ENCODE measurements around the gene TSPEAR. TPM values are rescaled to one million over a fixed set of nuclear protein-coding genes. Genes with fewer than 3 reads are reported as not detected.
A peak's percentile ranks its signal among the peaks of the same experiment; 100 is the strongest.
"Not testable (repeated sequence)": the region's sequence is repeated elsewhere in the genome, so short reads cannot be mapped to it uniquely, and the experiment has no call there.

The TSPEAR gene
- total RNA-seq, 4 donors from 2014 or later, result under 0.01 to 0.23 TPM; not detected in 2

DNA sequence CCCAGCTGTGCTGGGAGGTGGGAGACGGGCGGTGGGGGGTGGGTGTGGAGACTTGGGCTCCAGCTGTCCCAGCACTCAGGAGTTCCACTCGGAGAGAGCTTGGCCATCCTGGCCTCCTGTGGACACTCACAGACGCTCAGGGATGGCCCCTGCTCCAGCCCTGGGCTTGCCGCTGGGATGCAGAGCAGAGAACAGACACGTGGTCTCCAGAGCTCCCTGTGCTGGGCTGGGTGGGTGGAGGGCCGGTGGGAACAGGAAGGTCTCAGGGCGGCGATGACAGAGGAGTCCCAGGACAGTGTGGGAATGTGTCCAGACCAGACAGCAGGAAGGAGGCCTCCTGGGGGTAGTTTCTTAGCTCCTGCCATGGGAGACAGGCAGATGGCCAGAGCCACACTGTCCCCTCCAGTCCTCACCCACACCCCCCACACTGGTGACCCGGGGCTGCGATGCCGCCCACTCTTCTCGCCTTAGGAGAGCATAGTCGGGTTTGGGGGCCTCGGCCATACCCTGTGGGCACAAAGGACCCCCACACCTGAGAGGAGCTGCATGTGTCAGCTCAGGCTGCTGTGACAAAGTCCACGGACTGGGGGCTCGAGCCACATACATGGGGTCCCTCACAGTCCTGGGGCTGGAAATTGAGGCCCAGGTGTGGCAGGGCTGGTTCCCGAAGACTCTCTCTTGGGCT, 82.5 kb downstream of the TSPEAR start:
- Histone ChIP-seq H3K27ac (replicated peaks in 1 of 4) (no peak overlapping the region), H3K9me3 (peaks cover 0 to 40% (median 36%) of the 10 kb centered on the region in 4 donors), H3K4me1 (peaks cover 0 to 5% (median 0%) of the 10 kb centered on the region in 4 donors), H3K27me3 (peaks cover 0 to 37% (median 0%) of the 10 kb centered on the region in 4 donors), H3K4me3 (no peak overlapping the region), H3K36me3 (no peaks in the 10 kb centered on the region)
- no peak for DNase-seq (ENCODE audit: extremely low spot score)
- intact Hi-C loops (cut with DNase I), result no loop called here
- TF ChIP-seq POLR2AphosphoS5 (IDR thresholded peaks at IDR 0.05) (no peak), POLR2A (IDR thresholded peaks at IDR 0.05; ENCODE audit: low read depth) (no peak), EP300 (IDR thresholded peaks at IDR 0.05) (no peak)
- TF ChIP-seq, protein P1, sequence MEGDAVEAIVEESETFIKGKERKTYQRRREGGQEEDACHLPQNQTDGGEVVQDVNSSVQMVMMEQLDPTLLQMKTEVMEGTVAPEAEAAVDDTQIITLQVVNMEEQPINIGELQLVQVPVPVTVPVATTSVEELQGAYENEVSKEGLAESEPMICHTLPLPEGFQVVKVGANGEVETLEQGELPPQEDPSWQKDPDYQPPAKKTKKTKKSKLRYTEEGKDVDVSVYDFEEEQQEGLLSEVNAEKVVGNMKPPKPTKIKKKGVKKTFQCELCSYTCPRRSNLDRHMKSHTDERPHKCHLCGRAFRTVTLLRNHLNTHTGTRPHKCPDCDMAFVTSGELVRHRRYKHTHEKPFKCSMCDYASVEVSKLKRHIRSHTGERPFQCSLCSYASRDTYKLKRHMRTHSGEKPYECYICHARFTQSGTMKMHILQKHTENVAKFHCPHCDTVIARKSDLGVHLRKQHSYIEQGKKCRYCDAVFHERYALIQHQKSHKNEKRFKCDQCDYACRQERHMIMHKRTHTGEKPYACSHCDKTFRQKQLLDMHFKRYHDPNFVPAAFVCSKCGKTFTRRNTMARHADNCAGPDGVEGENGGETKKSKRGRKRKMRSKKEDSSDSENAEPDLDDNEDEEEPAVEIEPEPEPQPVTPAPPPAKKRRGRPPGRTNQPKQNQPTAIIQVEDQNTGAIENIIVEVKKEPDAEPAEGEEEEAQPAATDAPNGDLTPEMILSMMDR (IDR thresholded peaks at IDR 0.05), result no peak
- 66% methylated on average over 15 of the region's 18 CpGs for WGBS

DNA sequence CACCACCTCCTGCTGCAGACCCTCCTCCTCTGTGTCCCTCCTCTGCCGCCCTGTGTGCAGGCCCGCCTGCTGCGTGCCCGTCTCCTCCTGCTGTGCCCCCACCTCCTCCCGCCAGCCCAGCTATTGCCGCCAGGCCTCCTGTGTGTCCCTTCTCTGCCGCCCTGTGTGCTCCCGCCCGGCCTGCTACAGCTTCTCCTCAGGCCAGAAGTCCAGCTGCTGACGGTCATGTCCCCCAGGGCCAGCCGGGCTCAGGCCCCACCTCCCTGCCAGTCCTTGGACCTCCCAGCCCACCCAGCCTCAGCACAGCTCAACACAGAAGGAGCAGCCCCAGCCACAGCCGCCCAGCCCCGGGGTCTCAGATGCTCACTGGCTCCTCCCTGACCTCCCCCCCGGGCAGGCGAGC, 83.5 kb downstream of the TSPEAR start:
- H3K4me1 ChIP-seq; H3K27ac ChIP-seq (replicated peaks in 1 of 4); DNase-seq (ENCODE audit: extremely low spot score); H3K36me3 ChIP-seq; intact Hi-C loops (cut with DNase I); H3K4me3 ChIP-seq: not testable (repeated sequence)
- 56% methylated on average over 10 of the region's 15 CpGs for WGBS
- Histone ChIP-seq H3K27me3 (peaks cover 0 to 37% (median 0%) of the 10 kb centered on the region in 4 donors), H3K9me3 (peaks cover 0 to 44% (median 42%) of the 10 kb centered on the region in 4 donors)

DNA sequence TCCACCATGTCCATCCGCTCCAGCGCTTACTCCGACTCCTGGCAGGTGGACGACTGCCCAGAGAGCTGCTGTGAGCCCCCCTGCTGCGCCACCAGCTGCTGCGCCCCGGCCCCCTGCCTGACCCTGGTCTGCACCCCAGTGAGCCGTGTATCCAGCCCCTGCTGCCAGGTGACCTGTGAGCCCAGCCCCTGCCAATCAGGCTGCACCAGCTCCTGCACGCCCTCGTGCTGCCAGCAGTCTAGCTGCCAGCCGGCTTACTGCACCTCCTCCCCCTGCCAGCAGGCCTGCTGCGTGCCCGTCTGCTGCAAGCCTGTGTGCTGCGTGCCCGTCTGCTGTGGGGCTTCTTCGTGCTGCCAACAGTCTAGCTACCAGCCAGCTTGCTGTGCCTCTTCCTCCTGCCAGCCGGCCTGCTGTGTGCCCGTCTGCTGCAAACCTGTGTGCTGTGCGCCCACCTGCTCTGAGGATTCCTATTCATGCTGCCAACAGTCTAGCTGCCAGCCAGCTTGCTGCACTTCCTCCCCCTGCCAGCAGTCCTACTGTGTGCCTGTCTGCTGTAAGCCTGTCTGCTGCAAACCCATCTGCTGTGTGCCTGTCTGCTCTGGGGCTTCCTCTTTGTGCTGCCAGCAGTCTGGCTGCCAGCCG, 84.1 kb downstream of the TSPEAR start:
- H3K27ac ChIP-seq (replicated peaks in 1 of 4); H3K4me3 ChIP-seq; intact Hi-C loops (cut with DNase I); H3K4me1 ChIP-seq; DNase-seq (ENCODE audit: extremely low spot score); H3K36me3 ChIP-seq: not testable (repeated sequence)
- 78% methylated on average over 15 of the region's 20 CpGs for WGBS
- Histone ChIP-seq H3K9me3 (peaks cover 0 to 40% (median 38%) of the 10 kb centered on the region in 4 donors), H3K27me3 (peaks cover 0 to 37% (median 0%) of the 10 kb centered on the region in 4 donors)

DNA sequence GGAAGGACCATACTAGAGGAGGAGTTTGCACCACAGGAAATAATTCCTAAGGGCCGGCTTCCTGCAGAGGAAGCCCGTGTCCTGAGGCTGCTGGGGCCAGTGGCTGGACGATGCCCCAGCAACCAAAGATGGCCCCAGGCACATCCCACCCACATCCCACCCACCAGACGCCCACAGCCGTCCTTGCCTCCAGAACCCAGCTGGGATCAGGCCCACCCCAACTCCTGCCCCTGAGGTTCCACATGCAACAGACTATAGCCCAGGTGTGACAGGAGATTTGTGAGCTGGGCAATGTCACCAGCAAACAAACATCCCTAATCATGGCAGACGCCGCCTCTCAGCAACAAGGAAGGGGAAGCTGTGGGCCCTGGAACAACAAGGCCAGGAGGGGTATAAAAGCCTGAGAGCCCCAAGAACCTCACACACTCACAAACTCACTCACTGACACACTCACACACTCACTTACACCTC, 84.7 kb downstream of the TSPEAR start, which contains the start of gene KRTAP10-9:
Gene KRTAP10-9 (plus strand): TSS at position 421 of the 471 bp plus-strand sequence. CDS start 79 bp downstream, outside the sequence.
- H3K27ac ChIP-seq (replicated peaks in 1 of 4), result no peak within 1 kb of the TSS
- intact Hi-C loops (cut with DNase I), result no loop called here
- H3K27me3 ChIP-seq, result peaks cover 0 to 37% (median 0%) of the 10 kb centered on the region in 4 donors
- TF ChIP-seq POLR2AphosphoS5 (IDR thresholded peaks at IDR 0.05) (no peak), EP300 (IDR thresholded peaks at IDR 0.05) (no peak), POLR2A (IDR thresholded peaks at IDR 0.05; ENCODE audit: low read depth) (no peak)
- TF ChIP-seq, protein P1 (IDR thresholded peaks at IDR 0.05), result no peak
- H3K9me3 ChIP-seq, result peaks cover 0 to 34% (median 32%) of the 10 kb centered on the region in 4 donors
- 68% methylated on average over 5 of the region's 7 CpGs for WGBS
- H3K4me1 ChIP-seq, result peaks cover 0 to 5% (median 0%) of the 10 kb centered on the region in 4 donors
- H3K4me3 ChIP-seq, result no peak within 1 kb of the TSS
- H3K36me3 ChIP-seq, result no peaks in the 10 kb centered on the region
- peak; percentile 45 for DNase-seq (ENCODE audit: extremely low spot score)

DNA sequence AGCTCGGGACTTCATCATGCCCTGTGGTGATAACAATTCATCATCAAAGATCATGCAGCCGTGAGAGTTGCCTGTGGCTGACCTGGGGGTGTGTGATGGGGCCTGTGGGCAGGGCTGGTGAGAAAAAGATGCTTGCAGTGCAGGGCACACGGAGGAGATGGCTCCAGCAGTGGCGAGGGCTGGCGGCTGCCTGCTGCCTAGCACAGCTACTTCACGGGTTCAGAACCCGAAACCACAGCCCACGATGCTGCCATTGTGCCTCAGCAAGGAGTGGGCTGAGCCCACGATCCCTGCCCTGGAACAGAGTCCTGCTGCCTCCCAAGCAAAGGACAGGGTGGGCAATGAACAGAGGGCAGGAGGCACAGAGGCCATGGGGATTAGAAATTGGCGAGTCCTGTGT, 85.1 kb downstream of the TSPEAR start:
- 66% methylated on average over 7 of the region's 10 CpGs for WGBS
- intact Hi-C loops (cut with DNase I), result no loop called here
- TF ChIP-seq EP300 (IDR thresholded peaks at IDR 0.05), result no peak
- TF ChIP-seq, protein P1 (IDR thresholded peaks at IDR 0.05), result no peak
- no peak for TF ChIP-seq POLR2A (IDR thresholded peaks at IDR 0.05; ENCODE audit: low read depth)
- TF ChIP-seq POLR2AphosphoS5 (IDR thresholded peaks at IDR 0.05), result no peak

More for the DNA sequence above, 85.1 kb downstream of the TSPEAR start:
- Histone ChIP-seq H3K36me3 (no peaks in the 10 kb centered on the region), H3K4me3 (no peak overlapping the region), H3K27me3 (peaks cover 0 to 37% (median 0%) of the 10 kb centered on the region in 4 donors), H3K4me1 (peaks cover 0 to 5% (median 0%) of the 10 kb centered on the region in 4 donors), H3K27ac (replicated peaks in 1 of 4) (no peak overlapping the region), H3K9me3 (peaks cover 0 to 30% (median 27%) of the 10 kb centered on the region in 4 donors)
- peak; percentile 64 for DNase-seq (ENCODE audit: extremely low spot score)
